Right cardiac atrium (tissue), 5 donors: ENCODE data around the gene PIK3CB. TPM values are rescaled to one million over a fixed set of nuclear protein-coding genes. Genes with fewer than 3 reads are reported as not detected.
"Not testable (repeated sequence)": the region's sequence is repeated elsewhere in the genome, so short reads cannot be mapped to it uniquely, and the experiment has no call there.

Source experiments
- ATAC-seq, 2 donors: fragments of 200-7000 bp; cut with Tn5 transposase; one replicate each; pipeline versions ENCODE4 v1.8.0 to v1.9.1; 2020; ENCODE audit warnings: moderate library complexity in 2 of 2, mild to moderate bottlenecking in 1 of 2
- DNase-seq, 3 donors: peaks; one replicate each; pipeline ENCODE4 v3.0.0-alpha.2; 2020
- H3K27ac ChIP-seq: one replicate; pipeline ENCODE4 v1.5.1; 2013; ENCODE audit warnings: mild to moderate bottlenecking, low read length, control low read depth, moderate library complexity
- H3K27me3 ChIP-seq: one replicate; pipeline ENCODE4 v1.6.1; 2013; ENCODE audit not compliant: control insufficient read depth, insufficient read depth
- H3K4me1 ChIP-seq: one replicate; pipeline ENCODE4 v1.6.1; 2013; ENCODE audit warnings: low read length; ENCODE audit not compliant: control insufficient read depth, insufficient read depth
- H3K4me3 ChIP-seq: one replicate; pipeline ENCODE4 v1.5.1; 2013; ENCODE audit warnings: low read length, control low read depth
- H3K9me3 ChIP-seq: one replicate; pipeline ENCODE4 v1.6.1; 2013; ENCODE audit warnings: low read length; ENCODE audit not compliant: control insufficient read depth
- WGBS: extraction: QIAGEN DNeasy Blood & Tissue Kit; methylation state at CpG from one replicate; pipeline ENCODE4 v1.1.7; 2013; 5-methylcytosine and 5-hydroxymethylcytosine counted together
- intact Hi-C, 4 donors: fragments of 100-400 bp; cut with DNase I; formaldehyde crosslinking; loops; one replicate each; pipeline versions ENCODE4 v1.11.0 to v1.14.0; 2022 to 2023
- polyA plus RNA-seq: library from polyadenylated mRNA; stranded (reverse); fragments of 200-250 nt; gene quantifications from one replicate; pipeline ENCODE4 v1.2.3, GENCODE V29; 2013
- total RNA-seq, 4 donors: library from RNA; stranded (reverse); fragmentation: NEBNext Ultra II Directional; extraction: Animal tissue kit (Norgen Biotek cat#: 25700); gene quantifications; one replicate each; pipeline ENCODE4 v1.2.1, GENCODE V29; 2021
- donor health status: healthy with polysubstance abuse.
- donor health status: DM: no; HTN: yes; CAD: no.
- donor health status: DM: no; HTN: no; CAD: no.
- donor health status: DM: no; HTN: yes; CAD: no; lungs with severe emphysema.
- donor health status: DM: yes; HTN: yes; CAD: no.

The PIK3CB gene
- total and polyA plus RNA-seq, 5 donors, result 12.6 to 33.2 (median 31.9) TPM

DNA sequence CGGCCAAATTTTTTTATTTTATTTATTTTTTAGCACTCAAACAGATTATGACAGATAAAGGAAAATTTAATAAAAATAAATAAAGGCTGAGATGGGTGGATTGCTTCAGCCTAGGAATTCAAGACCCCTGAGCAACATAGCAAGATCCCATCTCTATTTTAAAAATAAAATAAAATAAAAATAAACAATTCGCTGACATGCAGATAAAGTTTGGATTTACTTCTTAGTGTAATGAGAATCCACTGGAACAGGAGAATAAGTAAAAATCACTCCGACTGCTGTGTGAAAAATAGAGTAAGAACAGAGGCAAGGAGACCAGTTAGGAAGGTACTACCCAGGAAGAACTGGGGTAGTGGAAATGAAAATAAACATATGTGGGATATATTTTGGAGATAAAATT lies 5.6 kb downstream of the PIK3CB start:
- H3K9me3 ChIP-seq, result no peaks in the 10 kb centered on the region
- WGBS, result 93% methylated on average over 3 of the region's 3 CpGs
- no peak overlapping the region for H3K27ac ChIP-seq
- no peak for ATAC-seq
- peaks cover under 1% of the 10 kb centered on the region for H3K4me1 ChIP-seq
- intact Hi-C loops, result no loop called here
- no peaks in the 10 kb centered on the region for H3K27me3 ChIP-seq
- H3K4me3 ChIP-seq, result no peak overlapping the region
- DNase-seq, result no peak

DNA sequence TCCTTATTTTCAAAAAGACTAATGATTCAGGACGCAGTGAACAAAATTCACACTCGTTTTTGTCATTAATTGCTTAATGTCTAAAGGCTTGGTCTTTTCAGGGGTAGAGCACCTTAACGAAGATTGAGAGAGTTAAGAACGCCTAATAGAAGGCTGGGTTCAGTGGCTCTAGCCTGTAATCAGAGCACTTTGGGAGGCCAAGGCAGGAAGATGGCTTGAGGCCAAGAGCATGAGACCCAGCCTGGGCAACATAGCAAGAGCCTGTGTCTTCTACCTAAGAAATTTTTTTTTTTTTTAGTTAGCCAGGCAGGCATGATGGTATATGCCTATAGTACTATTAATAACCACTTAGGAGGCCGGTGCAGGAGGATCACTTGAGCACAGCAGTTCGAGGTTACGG lies 7.5 kb downstream of the PIK3CB start:
- no peaks in the 10 kb centered on the region for H3K27me3 ChIP-seq
- no peaks in the 10 kb centered on the region for H3K9me3 ChIP-seq
- DNase-seq (no peak), ATAC-seq (no peak)
- peaks cover 2% of the 10 kb centered on the region for H3K4me1 ChIP-seq
- 94% methylated on average over 7 of the region's 7 CpGs for WGBS
- H3K27ac ChIP-seq, result no peak overlapping the region
- intact Hi-C loops, result no loop called here
- H3K4me3 ChIP-seq, result no peak overlapping the region

DNA sequence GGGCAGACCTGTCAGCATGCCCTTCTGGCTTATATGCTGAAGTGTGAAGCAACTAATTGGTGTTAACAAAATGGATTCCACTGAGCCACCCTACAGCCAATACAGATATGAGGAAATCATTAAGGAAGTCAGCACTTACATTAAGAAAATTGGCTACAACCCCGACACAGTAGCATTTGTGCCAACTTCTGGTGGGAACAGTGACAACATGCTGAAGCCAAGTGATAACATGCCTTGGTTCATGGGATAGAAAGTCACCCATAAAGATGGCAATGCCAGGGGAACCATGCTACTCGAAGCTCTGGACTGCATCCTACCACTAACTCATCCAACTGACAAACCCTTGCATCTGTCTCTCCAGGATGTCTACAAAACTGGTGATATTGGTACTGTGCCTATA lies 9.4 kb downstream of the PIK3CB start:
- WGBS, result 53% methylated on average over 2 of the region's 2 CpGs
- intact Hi-C loops, result no loop called here
- no peak for DNase-seq
- H3K9me3 ChIP-seq, result no peaks in the 10 kb centered on the region
- H3K4me1 ChIP-seq, result peaks cover 2% of the 10 kb centered on the region
- H3K4me3 ChIP-seq, result no peak overlapping the region
- no peak overlapping the region for H3K27ac ChIP-seq
- no peak for ATAC-seq
- no peaks in the 10 kb centered on the region for H3K27me3 ChIP-seq

DNA sequence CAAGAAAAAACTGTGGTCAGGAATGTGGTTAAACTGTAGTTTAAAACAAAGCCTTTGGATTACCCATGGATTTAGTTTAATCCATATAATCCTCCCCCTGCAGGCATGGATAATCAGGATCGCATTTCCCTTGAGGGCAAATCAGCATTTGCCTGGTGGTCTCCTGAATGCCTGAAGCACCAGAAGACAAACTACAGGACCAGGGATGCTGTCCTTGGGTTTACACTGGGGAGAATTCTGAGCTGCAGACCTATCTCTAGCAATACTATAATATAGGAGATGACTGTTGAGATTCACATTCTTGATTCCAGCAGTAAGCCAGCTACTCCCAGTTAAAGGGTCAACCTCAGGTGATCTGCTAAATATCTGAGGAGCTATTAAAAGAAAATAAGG lies 10.6 kb downstream of the PIK3CB start:
- no peaks in the 10 kb centered on the region for H3K9me3 ChIP-seq
- 86% methylated on average over 1 of the region's 1 CpG for WGBS
- no peaks in the 10 kb centered on the region for H3K27me3 ChIP-seq
- peaks cover 2% of the 10 kb centered on the region for H3K4me1 ChIP-seq
- H3K4me3 ChIP-seq, result no peak overlapping the region
- H3K27ac ChIP-seq, result no peak overlapping the region
- DNase-seq (no peak), ATAC-seq (no peak)
- intact Hi-C loops, result no loop called here

DNA sequence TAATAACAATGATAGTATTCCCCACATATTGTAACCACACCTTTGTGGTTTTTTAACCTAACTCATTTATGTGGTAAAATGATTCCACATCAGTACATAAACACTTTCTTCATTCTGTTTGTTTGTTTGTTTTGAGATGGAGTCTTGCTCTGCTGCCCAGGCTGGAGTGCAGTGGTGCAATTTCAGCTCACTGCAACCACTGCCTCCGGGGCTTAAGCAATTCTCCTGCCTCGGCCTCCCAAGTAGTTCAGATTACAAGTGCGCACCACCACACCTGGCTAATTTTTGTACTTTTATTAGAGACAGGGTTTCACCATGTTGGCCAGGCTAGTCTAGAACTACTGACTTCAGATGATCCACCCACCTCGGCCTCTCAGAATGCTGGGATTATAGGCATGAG lies 14.3 kb downstream of the PIK3CB start:
- H3K4me1 ChIP-seq, intact Hi-C loops, H3K27me3 ChIP-seq, DNase-seq, ATAC-seq, H3K4me3 ChIP-seq, H3K9me3 ChIP-seq, H3K27ac ChIP-seq: not testable (repeated sequence)
- 95% methylated on average over 4 of the region's 4 CpGs for WGBS

DNA sequence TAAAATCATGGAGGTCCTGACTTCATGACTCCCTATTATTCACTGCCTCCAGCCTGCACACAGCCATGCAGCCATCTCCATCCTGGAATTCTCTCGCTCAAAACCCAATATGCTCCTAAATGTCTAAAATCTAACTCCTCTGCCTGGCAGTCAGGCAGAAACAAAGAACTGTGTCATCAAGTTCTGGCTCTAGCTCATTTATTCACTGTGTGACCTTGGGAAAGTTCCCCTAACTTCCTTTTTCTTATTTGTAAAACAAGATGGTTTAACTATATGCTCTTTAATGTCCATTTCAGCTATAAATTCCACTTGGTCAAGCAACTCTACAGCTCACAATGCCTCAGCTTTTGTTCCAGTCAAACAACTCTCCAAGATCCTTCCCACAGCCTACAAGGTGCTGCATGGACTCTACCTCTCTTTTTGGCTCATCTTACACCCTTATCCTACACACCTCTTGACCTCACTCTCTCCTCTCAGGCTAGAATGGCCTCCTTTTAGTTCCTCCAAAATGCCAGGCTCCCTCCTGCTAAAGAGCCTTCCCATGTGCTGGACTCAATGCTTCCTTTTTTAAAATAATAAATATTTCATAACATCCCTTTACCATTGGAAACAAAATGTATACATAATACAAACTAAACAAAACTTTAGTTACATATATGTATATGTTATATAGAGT lies 16.4 kb downstream of the PIK3CB start:
- Histone ChIP-seq H3K4me3 (no peak overlapping the region), H3K27ac (no peak overlapping the region), H3K4me1 (peaks cover 6% of the 10 kb centered on the region), H3K9me3 (no peaks in the 10 kb centered on the region), H3K27me3 (no peaks in the 10 kb centered on the region)
- intact Hi-C loops, result no loop called here
- ATAC-seq (no peak), DNase-seq (no peak)
- WGBS, result 69% methylated on average over 1 of the region's 1 CpG

DNA sequence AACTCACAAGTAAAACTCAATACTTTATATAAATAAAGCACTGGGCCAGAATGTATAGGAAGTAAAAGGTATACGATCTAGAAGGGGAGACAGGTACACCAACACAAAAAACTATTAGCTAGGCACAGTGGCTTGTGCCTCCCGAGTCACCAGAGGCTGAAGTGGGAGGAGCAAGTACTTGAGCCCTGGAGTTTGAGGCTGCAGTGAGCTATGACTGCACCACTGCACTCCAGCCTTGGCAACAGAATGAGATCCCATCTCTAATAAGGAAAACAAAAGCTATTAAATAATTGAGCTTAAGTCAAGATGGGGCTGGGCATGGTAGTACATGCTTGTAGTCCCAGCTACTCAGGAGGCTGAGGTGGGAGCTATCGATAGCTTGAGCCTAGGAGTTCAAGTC lies 17.0 kb downstream of the PIK3CB start:
- H3K27me3 ChIP-seq, result no peaks in the 10 kb centered on the region
- no peaks in the 10 kb centered on the region for H3K9me3 ChIP-seq
- WGBS, result 82% methylated on average over 3 of the region's 3 CpGs
- ATAC-seq (no peak), DNase-seq (no peak)
- no peak overlapping the region for H3K4me3 ChIP-seq
- peaks cover 6% of the 10 kb centered on the region for H3K4me1 ChIP-seq
- no peak overlapping the region for H3K27ac ChIP-seq
- intact Hi-C loops, result no loop called here

DNA sequence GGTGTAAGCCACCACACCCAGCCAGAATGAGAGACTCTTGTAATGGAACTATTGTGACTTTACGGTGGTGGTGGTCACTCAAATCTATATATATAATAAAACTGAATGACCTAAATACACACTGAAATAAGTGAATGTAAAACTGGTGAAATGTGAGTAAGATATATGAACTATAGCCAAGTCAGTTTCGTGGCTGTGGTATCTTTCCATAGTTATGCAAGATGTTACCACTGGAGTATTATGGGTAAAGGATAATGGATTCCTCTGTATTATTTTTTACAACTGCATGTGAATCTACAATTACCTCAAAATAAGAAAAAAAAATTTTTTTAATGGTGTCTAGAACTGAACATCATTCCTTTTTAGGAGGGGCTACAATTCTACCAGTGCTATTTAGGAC lies 21.9 kb downstream of the PIK3CB start:
- Histone ChIP-seq H3K27ac (no peak overlapping the region), H3K27me3 (no peaks in the 10 kb centered on the region), H3K9me3 (no peaks in the 10 kb centered on the region), H3K4me3 (no peak overlapping the region), H3K4me1 (peaks cover 2% of the 10 kb centered on the region)
- intact Hi-C loops, result no loop called here
- WGBS, result 80% methylated on average over 2 of the region's 2 CpGs
- ATAC-seq, result no peak
- no peak for DNase-seq

DNA sequence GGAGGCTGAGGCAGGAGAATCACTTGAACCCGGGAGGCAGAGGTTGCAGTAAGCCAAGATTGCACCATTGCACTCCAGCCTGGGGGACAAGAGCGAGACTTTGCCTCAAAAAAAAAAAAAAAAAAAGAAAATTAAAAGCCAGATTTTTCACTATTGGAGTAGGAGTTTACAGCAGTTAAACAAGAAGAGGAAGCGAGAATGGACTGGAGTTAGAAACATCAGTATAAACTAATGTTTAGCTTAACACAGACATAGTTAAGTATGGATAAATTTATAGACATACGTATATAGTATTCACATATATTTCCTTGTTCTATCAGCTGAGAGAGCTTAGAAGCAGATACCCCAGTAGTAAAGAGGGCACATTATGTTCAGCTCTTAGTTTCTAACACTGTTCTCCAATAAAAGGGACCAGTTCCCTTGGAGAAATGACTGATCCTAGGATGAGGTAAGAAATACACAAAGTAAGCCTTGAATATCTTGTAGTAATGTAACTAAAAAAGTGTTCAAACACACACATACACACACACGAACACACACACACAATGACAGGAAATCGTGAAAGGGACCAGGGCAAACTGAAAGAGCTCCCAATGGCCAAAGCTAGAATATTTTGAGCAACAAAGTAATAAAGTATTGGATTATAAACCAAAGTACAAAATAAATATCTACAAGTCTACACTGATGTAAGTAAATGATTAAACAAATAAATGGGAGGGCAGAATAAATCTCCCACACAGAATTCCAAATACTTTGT lies 25.1 kb downstream of the PIK3CB start:
- no peak for DNase-seq
- Histone ChIP-seq H3K9me3 (no peaks in the 10 kb centered on the region), H3K27ac (no peak overlapping the region), H3K27me3 (no peaks in the 10 kb centered on the region), H3K4me1 (no peaks in the 10 kb centered on the region), H3K4me3 (no peak overlapping the region)
- whole genome bisulfite sequencing, result 74% methylated on average over 6 of the region's 6 CpGs
- ATAC-seq, result no peak
- intact Hi-C loops, result no loop called here

DNA sequence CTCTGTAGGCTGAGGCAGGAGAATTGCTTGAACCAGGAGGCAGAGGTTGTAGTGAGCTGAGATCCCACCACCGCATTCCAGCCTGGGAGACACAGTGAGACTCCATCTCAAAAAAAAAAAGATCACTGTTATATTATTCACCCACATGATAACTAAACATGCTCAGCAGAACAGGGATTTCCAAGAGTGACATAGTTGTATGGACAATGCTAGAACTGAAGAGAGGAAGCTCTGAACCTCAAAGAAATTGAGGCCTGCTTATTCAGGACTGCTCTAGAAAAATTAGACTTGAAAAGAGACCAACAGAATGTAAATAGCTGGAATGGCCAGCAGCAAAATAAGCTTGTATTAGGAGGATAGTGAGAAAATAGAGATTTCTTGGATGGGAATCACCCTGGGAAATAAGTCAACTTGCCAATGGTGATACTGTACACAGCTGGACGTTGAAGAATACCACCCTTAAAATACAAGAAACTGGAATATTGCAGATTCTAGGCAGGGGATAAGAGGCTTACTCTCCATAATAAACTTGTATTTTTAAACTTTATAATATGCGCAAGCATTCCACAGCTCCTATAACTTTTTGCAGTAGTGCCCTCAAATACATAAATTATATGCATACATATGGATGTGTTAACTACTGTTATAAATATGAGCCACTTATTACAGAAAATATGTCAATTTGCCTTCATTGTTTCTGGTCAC lies 28.2 kb downstream of the PIK3CB start:
- 66% methylated on average over 3 of the region's 3 CpGs for WGBS
- ATAC-seq (no peak), DNase-seq (no peak)
- Histone ChIP-seq H3K4me1 (no peaks in the 10 kb centered on the region), H3K27me3 (no peaks in the 10 kb centered on the region), H3K9me3 (no peaks in the 10 kb centered on the region), H3K4me3 (no peak overlapping the region), H3K27ac (no peak overlapping the region)
- intact Hi-C loops, result no loop called here

DNA sequence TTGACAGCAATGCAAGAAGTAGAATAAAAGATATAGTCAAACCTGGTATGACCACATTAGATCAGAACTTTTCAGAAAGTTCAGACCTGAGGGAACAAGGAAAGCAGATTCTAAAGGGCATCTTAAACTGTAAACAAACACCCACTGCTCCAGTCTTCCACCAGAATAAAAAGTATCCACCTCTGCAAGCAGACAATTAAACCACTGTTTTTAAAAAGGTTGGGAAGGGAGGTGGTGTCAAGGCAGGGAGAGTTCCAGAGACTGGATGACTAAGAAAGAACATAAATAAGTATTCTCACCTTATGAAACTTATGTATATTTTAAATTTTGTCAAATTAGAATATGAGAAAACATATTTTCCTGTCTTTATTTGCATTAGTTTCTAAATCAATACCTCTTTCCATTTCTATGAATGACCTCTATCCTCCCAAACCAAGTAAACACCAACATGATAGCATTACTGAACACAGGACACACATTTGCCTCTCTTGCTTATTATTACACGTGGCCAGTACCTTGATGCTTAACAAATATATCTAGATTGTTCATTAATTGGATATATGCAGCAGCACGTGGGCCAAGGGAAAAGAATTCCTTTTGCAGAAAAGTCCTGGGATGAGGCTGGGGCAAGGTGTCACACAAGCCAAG lies 31.6 kb downstream of the PIK3CB start:
- Histone ChIP-seq H3K27me3 (no peaks in the 10 kb centered on the region), H3K27ac (no peak overlapping the region), H3K4me1 (peaks cover 2% of the 10 kb centered on the region), H3K9me3 (no peaks in the 10 kb centered on the region), H3K4me3 (no peak overlapping the region)
- 77% methylated on average over 2 of the region's 2 CpGs for WGBS
- intact Hi-C loops, result no loop called here
- ATAC-seq (no peak), DNase-seq (no peak)
